Dermis microvascular lymphatic vessel endothelial cell (primary cell): ENCODE results near the gene SDK2. TPM values are rescaled to one million over a fixed set of nuclear protein-coding genes. Genes with fewer than 3 reads are reported as not detected.

Experiments
- DNase-seq, 2 donors: peaks; one replicate each; pipeline versions ENCODE4 v3.0.0 to v3.0.0-alpha.2; 2010; ENCODE audit warnings: low read depth in 2 of 2
- total RNA-seq: library from RNA; depleted of rRNA; stranded (reverse); fragments of >200 nt; gene quantifications from 2 replicates; pipeline ENCODE4 v1.2.1, GENCODE V29; 2014

The SDK2 gene
- total RNA-seq, 1 donor from 2014 or later, result not detected

GRCh38 chr17:73612031-73612472, 32.2 kb downstream of the SDK2 start:
- no peak for DNase-seq

GRCh38 chr17:73611630-73612029, 32.6 kb downstream of the SDK2 start:
- no peak for DNase-seq

GRCh38 chr17:73610331-73610911, 33.8 kb downstream of the SDK2 start:
- no peak for DNase-seq

GRCh38 chr17:73609758-73610157, 34.5 kb downstream of the SDK2 start:
- DNase-seq, result no peak

- no peak for DNase-seq
Measured at GRCh38 chr17:73609060-73609459, 35.2 kb downstream of the SDK2 start.

GRCh38 chr17:73605444-73605843, 38.8 kb downstream of the SDK2 start:
- no peak for DNase-seq

- DNase-seq, result no peak
Measured at GRCh38 chr17:73604476-73604875, 39.8 kb downstream of the SDK2 start.

GRCh38 chr17:73603971-73604370, 40.3 kb downstream of the SDK2 start:
- DNase-seq, result no peak

GRCh38 chr17:73600103-73600871, 44.0 kb downstream of the SDK2 start:
- DNase-seq, result no peak

GRCh38 chr17:73599599-73599998, 44.6 kb downstream of the SDK2 start:
- DNase-seq, result no peak

- DNase-seq, result no peak
Measured at GRCh38 chr17:73598212-73598611, 46.0 kb downstream of the SDK2 start.

- no peak for DNase-seq
Measured at GRCh38 chr17:73595931-73596330, 48.3 kb downstream of the SDK2 start.

GRCh38 chr17:73595479-73595878, 48.8 kb downstream of the SDK2 start:
- DNase-seq, result no peak

GRCh38 chr17:73595068-73595467, 49.2 kb downstream of the SDK2 start:
- no peak for DNase-seq

GRCh38 chr17:73594598-73594997, 49.6 kb downstream of the SDK2 start:
- no peak for DNase-seq

GRCh38 chr17:73594025-73594424, 50.2 kb downstream of the SDK2 start:
- no peak for DNase-seq

GRCh38 chr17:73593249-73593965, 50.8 kb downstream of the SDK2 start:
- no peak for DNase-seq

GRCh38 chr17:73592501-73592961, 51.7 kb downstream of the SDK2 start:
- no peak for DNase-seq

GRCh38 chr17:73592079-73592415, 52.2 kb downstream of the SDK2 start:
- no peak for DNase-seq

- DNase-seq, result no peak
Measured at GRCh38 chr17:73591296-73592078, 52.8 kb downstream of the SDK2 start.

GRCh38 chr17:73589363-73589980, 54.8 kb downstream of the SDK2 start:
- DNase-seq, result no peak
